Fibroblast of skin of left quadriceps (primary cell): ENCODE measurements around the gene MTA2.

ENCODE experiments used
- DNase-seq, 2 experiments: peaks; one replicate each; pipeline ENCODE4 v3.0.0-alpha.2; 2013; ENCODE audit warnings: low read depth in 2 of 2

The MTA2 gene

DNA sequence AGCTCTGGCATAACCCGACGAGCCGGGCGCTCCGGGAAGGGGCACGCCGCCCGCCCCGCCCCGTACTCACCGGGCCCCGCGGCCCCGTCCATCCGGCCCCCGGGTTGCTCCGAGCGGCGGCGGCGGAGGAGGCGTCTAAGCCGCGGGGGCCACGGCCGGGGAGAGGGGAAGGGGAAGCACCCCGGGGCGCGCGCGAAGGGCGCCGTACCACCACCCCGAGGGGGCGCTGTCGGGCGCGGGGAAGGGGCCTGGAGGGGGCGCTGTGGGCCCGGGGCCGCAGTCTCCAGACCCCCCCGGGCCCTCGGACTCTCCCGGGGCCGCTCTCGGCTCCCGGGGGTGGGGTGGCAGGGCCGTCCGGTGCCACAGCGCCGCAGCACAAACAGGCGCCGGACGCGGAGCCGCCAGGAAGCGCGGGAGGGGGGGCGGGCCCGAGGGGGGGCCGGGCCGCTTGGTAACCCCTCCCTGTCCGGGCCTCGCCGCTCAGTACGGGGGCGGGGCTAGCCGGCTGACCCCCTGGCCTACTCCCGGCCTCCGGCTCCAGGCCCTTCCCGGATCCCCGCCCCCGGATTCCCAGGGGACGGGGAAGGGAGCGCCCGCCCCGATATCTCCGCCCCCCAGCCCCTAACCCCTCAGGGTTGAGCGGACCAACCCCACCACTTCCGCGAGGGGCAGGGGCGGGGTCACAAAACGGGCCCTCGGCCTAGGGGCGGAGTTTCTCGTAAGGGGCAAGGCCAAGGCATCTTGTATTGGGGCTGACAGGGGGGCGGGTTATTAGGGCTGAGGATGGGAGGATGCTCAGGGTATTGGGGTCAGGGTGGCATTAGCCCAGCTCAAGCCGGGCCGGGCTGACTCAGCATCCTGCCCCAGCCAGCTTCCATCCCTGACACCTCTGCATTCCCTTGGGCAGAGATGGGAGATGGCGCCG lies 11.0 kb upstream of the MTA2 start, which contains the start of the genes EML3 and ROM1:
TSS of gene EML3 (minus strand) at position 410 of the 925 bp plus-strand sequence. CDS start at position 92, 318 bp downstream.
TSS of gene ROM1 (plus strand) at position 892 of the 925 bp plus-strand sequence. CDS start at position 917, 25 bp downstream.
- peak; percentile 46 to 49 for DNase-seq

DNA sequence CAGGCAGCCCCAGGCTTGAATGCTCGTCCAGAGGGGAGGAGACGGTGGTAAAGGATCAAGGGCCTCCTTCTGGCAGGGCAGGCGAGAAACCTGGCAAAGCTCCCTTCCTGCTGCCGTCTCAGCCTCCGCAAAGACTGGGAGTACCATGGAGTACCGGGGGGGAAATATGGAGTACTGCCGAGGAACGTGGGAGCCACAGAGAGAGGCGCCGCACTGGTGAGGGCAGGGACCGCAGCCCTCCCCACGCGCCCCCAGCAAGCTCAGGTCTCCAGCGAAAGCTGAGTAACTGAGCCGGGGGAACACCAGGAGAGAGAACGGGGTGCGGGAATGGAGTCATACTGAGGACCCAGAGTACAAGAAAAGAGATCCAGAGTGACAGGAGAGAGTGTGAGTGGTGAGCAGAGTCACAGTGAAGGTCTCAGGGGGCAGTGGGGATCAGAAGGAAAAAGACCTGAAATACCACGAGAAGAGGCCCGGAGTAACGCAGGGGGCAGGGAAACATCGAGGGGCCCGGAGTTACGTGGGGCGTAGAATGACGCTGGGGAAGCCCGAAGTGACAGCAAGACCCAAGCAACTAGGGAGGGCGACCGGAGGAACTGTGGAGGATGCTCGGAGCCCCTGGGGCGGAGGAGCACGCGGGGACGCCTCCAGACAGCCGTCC lies 10.2 kb upstream of the MTA2 start:
- no peak for DNase-seq

DNA sequence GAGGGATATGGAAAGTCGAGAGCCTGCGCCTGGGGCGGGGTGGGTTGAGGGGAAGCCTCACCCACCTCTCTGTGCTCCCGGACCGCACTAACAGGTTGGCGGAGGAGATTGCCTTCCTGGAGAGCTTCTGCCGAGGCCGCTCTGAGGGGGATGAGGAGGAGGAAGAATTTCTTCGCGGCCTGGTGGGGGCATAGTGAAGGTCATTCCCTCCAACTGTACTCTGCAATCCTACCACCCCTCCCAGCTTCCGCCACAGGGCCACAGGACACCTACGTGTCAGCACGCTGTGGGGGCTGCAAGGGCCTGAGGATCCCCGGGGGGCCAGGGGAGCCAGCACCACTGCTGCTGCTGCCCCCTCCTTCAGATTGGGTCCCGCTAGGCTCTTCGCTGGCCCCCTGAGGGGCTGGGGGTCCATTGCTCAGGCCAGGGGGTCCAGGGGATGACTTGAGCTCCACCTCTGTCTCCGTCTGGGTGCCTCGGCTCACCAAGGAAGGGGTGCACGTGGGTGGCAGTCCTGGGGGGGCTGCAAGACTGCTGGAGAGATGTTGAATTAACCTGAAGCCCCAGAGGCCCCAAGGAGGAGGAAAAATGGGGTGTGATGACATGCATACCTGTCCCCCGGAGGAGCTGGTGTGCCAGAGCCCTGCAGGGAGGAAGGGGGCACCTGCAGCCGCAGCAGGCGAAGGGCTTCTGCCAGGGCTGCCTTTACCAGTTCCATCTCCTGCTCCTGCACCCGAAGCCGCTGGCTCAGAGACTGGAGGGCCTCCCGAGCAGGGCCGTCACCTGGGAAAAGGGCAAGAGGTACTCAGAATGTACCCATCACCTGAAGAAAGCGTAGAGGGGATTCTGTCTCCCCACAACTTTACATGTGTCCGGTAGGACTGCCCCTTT lies 9.4 kb upstream of the MTA2 start:
- no peak for DNase-seq

DNA sequence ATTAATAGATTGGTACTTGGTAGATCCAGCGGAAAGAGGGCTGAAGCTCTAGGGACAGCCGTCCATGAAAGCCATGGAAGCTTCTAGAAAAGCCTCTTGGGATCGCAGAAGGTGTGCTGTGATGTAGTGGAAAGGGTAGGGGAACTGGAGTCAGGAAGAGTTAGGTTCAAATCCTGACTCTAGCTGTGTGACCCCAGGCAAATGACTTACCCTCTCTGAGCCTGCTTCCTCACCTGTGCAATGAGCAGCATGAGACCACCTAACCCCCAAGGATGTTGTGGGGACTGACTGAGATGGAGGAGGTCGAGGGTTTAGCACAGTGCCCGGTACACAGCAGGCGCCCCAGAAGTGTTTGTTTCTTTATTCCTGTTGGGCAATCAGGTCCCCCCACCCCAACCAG lies 8.7 kb upstream of the MTA2 start:
- no peak for DNase-seq

DNA sequence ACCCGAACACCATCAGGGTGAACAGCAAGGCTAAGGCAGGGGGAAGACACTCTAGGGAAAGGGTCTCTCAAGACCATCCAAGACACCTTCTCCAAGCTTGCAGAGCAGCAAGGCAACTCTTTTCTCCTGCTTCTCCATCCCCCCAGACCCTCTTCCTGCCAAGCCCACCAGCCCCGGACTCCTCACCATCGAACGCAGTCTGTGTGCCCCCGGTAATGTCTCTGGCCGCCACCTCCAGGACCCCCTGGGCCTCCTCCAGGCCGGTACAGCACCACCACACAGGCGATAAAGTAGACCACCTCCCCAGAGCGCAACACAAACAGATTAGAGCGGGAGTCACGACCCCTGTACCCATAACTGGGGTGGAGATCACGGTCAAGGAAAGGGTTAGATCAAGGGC lies 7.1 kb upstream of the MTA2 start:
- DNase-seq = no peak

DNA sequence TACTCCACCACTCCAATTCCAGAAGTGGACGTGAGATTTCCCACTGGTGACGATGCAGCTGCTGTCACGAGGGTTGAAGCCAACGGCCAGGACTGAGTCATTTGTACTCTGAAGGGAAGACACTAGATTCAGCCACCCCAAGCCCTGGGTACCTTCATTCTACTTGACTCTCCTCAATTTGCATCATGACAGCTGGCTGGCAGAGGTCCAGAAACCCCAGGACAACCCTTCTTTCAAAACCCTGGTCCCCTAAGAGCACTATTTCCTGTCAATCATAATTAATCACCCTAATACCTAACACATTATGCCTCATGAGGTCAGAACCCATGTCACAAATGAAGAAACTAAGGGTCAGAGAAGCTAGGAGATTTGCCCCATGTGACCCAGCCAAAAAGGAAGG lies 6.0 kb upstream of the MTA2 start:
- no peak for DNase-seq

DNA sequence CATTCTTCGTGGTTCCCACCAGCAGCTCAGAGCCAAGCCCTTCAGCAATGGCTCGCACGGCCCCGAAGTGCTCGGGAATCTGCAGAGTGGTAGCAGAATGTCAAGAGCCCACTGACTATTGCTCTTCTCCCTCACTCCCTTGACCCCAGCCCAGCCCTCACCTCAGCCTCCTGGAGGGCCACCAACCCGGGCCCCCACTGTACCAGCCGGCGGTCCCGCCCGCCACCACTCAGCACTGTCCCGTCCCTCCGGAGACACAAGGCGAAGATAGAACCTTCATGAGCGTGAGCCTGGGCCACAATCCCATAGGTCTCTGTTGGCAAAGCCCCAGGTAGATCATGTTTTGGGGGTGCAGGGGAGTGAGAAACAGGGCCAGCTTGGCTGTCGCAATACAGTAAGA lies 4.2 kb upstream of the MTA2 start:
- DNase-seq = no peak

DNA sequence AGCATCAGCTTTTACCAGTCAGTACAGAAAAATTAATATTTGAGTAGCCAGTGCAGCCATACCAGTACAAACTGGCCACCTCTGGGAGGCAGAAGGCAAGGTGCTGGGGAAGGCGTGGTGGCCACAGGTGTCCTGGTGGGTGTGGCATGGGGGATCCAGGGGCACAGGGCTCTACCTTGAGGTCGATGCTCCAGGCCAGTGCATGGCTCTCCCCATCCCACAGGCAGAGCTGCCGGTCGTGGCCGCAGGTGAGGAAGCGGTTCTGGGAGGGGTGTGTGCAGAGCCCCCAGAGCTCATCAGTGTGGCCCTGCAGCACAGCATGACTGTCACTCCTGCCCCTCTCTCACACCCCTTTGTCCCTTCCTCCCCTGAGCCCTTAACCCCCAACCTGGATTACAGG lies 3.8 kb upstream of the MTA2 start:
- no peak for DNase-seq

DNA sequence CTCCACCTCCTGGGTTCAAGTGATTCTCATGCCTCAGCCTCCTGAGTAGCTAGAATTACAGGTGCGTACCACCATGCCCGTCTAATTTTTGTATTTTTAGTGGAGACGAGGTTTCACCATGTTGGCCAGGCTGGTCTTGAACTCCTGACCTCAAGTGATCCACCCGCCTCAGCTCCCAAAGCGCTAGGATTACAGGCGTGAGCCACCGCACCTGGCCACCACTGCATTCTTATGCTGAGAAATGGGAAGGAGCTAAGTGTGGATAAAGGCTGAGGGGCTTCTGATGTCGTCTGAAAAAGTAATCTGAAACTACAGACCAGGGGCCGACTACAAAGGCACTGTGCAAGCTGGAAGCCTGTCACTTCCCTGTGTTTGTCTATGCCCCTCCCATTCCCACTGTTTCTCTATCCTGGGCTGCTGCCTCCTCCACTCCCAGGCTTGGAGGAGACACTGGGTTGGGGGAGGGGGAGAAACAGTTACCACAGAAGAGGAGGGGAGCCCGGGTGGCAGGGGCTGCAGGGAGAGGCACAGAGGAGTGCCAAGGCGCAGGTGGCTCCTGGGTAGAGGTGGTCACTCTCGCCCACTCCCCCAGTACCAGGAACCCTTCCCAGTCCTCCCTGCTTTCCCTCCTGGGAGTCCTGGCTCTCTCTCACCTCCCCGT lies 2.9 kb upstream of the MTA2 start:
- DNase-seq = no peak

DNA sequence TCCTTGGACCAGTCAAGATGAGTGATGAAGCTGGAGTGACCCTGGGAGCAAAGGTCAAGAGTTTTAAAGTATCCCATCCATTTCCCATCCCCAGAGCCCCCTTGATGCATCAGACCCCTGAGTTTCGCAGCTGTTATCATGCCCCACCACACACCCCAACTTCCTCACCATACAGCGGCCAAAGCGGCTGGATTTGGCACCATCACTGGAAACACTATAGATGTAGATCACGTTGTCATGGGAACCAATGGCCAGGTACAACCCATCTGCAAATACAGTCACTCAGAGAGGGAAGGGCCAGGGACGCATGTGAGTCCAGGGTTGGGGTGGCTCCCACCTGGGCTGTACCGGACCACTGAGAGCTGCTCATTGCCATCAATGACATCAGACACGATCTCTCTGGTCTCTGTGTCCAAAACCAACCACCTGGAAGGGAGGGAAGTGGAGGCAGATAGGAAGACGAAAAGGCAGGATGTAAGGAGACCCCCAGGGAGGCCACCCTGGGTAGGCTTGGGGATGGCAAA lies 2.2 kb upstream of the MTA2 start:
- DNase-seq = no peak

DNA sequence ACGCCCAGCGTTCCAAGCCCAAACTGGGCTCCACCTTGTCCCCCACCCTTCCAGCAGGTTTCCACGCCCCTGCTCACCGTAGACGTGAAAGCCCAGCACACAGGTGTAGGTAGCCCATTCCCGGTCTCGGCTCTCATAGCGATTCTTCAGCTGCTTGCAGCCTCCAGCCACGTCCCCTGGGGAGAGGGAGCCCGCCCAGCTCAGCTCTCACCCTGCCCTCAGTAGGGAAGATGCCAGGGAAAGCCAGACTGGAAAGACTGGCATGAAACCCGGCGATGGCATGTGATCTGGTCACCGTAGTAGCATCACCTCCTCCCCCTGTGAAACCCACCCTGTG lies 1.4 kb upstream of the MTA2 start:
- no peak for DNase-seq

DNA sequence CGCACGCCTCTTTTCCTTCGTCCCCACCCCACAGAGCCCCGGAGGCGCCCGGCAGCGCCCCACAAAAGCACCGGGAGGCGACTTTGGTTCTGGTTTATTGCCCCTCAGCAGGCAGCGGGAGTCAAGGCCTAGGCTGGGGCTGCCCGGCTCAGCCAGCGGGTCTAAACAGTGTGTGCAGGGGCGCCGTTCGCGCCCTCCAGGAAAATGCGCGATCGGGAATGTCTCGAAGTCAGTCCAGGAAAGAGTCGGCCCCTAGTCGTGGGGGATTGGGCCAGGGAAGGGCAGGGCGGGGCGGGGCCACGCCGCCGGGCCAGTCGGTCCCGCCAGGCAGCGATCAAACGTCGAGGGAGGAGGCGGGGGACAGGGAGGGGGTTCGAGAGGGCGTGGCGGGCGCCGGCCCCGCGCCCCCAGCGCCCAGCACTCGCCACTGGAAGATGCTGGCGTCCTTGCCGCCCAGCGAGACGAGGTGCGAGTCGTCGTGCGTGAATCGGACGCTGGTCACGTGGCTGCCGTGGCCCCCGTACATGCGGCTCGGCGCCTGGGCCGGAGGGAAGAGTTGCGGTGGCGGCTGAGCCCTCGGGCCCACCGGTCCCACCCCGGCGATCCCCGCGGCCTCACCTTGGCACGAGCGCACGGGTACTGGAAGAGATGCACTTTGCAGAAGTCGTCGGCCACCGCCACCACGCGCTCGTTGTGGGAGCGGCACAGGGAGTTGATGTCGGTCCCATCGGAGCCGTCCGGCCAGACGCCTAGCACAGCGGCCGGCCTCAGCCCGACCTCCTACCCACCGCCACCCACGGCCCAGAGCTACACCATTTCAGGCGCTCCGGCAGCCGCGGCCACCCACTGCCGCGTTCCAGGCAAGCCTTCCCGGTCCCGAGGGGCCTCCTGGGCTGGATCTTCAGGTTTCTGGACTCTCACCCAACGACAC lies 741 bp upstream of the MTA2 start:
- peak in 1 of 2 experiments; percentile 32 for DNase-seq

DNA sequence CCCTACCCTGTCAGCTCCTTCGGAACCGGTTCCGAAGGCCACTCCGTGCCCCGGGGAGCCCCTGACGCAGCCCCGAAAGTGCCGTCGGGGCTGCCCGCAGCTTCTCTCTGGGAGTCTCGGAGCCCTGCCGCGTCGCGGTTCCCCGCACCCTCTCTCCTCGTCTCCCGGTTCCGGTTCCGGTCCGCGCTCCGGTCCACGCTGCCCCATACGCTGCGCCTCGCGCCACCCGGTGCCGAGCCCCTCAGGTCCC lies 618 bp downstream of the MTA2 start:
- no peak for DNase-seq

DNA sequence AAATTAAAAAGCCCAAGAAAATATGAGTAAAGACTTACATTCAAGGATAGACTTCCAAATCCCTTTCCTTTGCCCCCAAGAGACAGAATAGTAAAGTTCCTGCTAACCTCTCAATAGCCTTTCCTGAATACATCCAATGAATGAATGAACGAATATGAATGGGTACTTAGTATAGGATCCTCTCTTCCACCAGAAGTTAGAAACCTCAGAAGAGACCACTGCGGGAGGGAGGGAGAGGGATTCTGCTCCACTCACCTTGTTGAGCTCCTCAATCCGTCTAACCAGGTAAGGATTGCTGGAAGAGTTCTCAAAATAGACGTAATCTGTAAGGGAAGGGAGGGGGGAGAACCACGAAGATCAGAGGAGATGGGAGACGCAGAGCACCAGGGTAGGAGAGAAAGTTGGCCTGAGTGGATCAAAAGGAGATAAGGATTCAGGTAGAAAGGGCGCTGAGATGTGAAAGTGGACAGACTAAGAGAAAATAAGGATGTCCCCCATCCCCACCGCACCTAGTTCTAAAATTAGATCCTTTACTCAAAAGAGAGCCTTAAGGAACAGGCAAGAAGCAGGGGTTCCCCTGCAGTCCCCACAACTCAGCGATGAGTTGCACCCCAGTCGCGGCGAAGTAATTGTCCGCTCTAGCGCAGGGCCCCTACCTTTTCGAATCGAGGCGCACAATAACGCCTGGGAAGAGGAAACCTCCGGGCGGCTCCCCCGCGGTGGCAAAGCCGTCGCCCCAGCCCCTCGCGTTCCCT lies 1.1 kb downstream of the MTA2 start:
- DNase-seq = no peak

DNA sequence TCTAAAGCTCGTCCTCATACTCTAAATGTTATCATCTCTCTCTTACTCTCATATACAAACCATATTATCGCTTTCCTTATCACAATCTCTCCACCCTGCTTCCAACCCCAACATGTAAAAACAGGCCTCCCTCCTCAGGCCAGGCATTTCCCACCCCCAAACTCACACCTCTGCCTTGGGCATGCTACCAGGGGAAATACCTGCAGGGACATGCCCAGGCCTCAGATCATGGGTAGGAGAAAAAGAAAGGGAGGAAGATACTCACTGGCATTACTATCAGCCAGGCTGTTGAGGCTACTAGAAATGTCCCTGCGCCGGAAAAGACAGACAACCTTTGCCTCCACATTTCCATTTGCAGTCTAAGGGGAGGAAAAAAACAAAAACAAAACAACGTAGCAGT lies 1.8 kb downstream of the MTA2 start:
- no peak for DNase-seq

DNA sequence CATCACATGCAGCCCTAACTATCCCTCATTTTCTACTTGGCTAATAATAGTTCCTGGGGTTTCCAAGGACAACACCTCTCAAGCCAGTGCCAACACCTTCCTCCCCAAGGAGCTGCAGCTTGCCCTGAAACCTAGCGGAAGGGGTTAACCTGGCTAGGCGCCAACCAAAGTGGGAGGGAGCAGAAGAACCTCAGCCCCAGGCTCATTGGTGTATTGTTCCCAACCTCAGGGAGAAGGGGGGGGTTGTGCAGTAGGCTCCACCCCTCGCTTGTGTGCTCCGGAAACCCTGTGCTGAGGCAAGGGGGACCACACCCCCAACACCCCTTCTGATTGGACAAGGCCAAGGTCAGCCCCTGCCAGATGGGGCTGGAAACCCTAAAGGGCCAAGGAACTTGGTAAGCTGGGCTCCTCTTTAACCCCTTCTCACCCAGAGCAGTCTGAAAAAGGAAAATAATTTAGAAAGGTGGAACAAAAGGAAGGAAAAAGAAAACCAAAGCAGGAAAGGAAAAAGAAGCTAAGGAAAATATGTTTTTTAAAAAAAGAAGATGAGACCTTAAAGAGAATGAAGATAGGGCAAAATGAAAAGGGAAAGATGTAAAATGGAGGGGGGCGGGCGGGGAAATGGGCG lies 2.5 kb downstream of the MTA2 start:
- peak; percentile 96 to 97 for DNase-seq

DNA sequence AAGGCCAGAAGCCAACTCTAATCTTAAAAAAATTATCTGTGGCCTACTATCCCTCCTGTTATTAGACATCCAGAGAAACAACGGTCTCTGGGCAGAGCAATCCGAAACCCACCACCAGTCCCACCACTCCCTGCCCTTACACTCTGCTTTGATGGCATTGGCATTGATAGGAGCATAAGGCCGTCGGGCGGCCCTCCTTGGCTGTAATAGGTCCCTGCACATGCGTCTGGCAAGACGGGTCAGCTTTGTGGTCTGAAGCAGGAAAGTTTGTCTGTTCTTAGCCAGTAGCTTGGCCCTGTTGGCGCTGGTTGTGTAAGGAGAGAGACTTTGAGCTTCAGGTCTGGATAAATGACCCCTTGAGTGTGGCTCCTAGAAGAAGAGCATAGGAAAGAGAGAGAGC lies 6.5 kb downstream of the MTA2 start:
- no peak for DNase-seq

DNA sequence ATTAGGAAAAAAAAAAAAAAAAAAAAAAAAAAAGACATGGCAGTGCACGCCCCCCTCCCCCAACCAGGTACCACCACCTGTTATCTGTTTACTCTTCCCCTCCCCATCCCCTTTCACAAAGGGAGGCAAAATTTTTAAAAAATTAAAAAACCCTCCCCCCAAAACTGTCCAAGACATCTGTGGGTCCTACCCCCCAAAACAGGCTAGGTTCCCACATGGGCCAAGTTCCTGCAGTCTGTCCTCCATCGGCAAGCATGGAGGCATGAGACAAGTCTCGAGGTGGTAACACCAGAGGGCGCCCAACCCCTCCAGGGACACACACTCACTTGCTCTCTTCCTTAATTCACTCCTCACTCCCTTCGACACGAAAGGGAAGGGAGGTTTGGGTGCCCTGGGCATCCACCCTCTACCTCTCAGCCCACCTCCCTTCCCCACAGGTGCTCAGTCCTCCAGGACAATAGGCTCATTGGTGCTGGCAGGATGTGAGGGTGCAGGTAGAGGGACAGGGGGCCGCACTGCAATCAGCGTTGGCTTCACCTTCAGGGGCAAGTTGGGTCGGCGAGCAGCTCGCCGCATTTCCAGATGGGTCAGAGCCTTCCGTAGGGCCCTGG lies 8.1 kb downstream of the MTA2 start:
- DNase-seq = peak in 1 of 2 experiments; percentile 42

DNA sequence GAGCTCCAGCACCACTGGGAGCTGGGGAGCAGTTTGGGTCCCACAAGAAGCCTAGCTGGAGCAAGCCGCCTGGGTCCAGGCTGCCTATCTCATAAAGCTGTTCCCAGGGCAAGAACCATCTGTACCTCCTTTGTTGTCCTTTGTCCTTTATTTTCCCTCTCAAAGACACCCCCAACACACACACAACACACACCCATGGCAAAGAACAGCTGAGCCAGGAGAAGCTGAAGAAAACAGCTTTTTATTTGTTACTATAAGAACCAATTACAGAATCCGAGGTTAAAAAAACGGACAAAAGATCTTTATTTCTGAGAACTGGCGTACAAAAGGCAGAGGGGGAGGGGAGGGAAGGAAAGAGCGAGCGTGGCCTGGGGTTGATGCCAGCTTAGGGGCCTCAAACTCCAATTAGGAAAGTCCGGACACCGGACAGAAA lies 8.7 kb downstream of the MTA2 start:
- no peak for DNase-seq
